Measurements from ENCODE around the gene POLG.

POLG gene

DNA sequence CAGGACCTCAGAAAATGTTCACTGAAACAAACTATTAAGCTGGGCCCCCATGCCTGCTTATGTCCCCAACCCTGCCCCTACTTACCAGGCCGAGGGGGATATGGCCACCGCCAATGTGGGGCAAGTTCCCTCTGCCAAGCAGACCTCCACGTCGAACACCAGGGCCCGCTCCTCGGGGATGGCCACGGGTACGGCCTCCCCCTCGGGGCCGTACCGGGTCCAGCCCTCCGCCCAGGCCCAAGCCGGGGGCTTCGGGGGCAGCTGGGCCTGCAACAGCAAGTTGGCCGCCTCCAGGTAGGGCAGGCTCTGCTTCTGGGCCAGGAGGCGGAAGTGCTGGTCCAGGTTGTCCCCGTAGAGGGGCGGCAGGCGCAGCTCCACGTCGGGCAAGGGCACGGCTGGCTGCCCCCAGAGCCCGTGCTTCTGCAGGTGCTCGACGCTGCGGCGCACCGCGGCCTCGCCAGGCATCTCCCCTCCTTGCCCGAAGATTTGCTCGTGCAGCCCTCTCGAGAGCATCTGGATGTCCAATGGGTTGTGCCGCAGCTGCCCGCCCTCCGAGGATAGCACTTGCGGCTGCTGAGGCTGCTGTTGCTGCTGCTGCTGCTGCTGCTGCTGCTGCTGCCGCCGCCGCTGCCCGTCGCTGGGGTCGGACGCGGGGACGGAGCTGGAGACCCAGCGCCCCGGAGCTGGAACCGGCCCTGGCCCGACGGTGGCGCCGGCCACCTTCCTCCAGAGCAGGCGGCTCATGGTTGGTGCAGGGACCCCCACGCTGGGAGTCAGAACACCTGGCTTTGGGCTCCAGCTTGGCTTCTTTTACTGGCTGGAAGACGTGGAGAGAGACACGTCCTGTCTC lies 1.4 kb downstream of the POLG start:
- H3K18ac ChIP-seq (ENCODE audit: low read depth in 1 of 2, low read length in 2 of 2) = no peak overlapping the region
- no peaks in the 10 kb centered on the region for H3K9me3 ChIP-seq (ENCODE audit: control insufficient read depth, low read length)
- no peak overlapping the region for H3K4ac ChIP-seq (ENCODE audit: low read depth in 1 of 2, low read length in 2 of 2)
- no peak overlapping the region for H4K91ac ChIP-seq (ENCODE audit: low read length)
- no peak overlapping the region for H2AK5ac ChIP-seq (ENCODE audit: low read length, severe bottlenecking)
- no peak overlapping the region for H3K27ac ChIP-seq (ENCODE audit: low read length, poor library complexity, severe bottlenecking)
- peaks cover 41 to 47% of the 10 kb centered on the region in 2 experiments for H3K36me3 ChIP-seq (ENCODE audit: control insufficient read depth in 1 of 2, insufficient read depth in 2 of 2, low read depth in 1 of 2, low read length in 2 of 2)
- WGBS = 93% methylated on average over 54 of the region's 57 CpGs
- peak overlapping the region; percentile 91 for H3K9ac ChIP-seq (ENCODE audit: low read length)
- H3K79me1 ChIP-seq (replicated peaks; ENCODE audit: low read length, poor library complexity, severe bottlenecking) = peaks cover 24% of the 10 kb centered on the region
- no peak overlapping the region for H2BK15ac ChIP-seq (ENCODE audit: low read depth, poor library complexity, severe bottlenecking)
- peak overlapping the region in 1 of 2 experiments; percentile 46 for H3K23ac ChIP-seq (ENCODE audit: low read length in 2 of 2)
- H4K8ac ChIP-seq (ENCODE audit: low read length) = no peak overlapping the region
- H2BK120ac ChIP-seq (ENCODE audit: low read depth, low read length) = no peak overlapping the region
- no peak for DNase-seq
- peaks cover 32% of the 10 kb centered on the region for H3K4me1 ChIP-seq (ENCODE audit: control insufficient read depth, insufficient read depth, low read depth, low read length)
- H3K14ac ChIP-seq (ENCODE audit: low read length in 2 of 2) = peak overlapping the region in 1 of 2 experiments; percentile 32
- peaks cover 0 to 6% of the 10 kb centered on the region in 2 experiments for H3K27me3 ChIP-seq (ENCODE audit: control insufficient read depth in 1 of 2, insufficient read depth in 1 of 2, low read length in 2 of 2)
- H3K4me3 ChIP-seq (ENCODE audit: insufficient read depth in 1 of 2, low read depth in 1 of 2, low read length in 2 of 2) = peak overlapping the region; percentile 2 to 87
- no peak overlapping the region for H2BK5ac ChIP-seq (ENCODE audit: low read depth, low read length, poor library complexity, severe bottlenecking)
- H2BK12ac ChIP-seq (ENCODE audit: low read length in 2 of 2) = peak overlapping the region in 1 of 2 experiments; percentile 47
- H2AFZ ChIP-seq (ENCODE audit: low read depth, low read length) = no peak overlapping the region
- H3K4me2 ChIP-seq (ENCODE audit: low read length, poor library complexity, severe bottlenecking) = peak overlapping the region; percentile 91

DNA sequence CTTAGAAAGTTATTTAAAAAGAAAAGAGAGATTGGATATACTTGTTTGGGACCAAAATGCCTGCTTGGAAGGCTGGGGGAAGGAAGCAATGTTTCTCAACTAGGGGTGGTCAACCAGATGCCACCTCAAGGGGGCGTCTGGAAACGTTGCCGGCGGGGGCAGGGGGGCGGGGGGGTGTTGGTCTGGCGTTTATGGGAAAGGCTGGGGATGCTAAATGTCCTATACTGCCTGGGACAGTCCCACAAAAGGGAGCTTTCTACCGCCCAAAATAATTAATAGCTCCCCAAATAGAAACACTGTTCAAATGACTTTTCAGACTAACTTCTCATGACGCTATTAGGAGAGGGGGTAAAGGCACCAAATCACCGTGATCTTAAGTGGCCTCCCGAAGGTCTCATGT lies 2.2 kb downstream of the POLG start:
- H2BK15ac ChIP-seq (ENCODE audit: low read depth, poor library complexity, severe bottlenecking) = no peak overlapping the region
- no peaks in the 10 kb centered on the region for H3K9me3 ChIP-seq (ENCODE audit: control insufficient read depth, low read length)
- H3K18ac ChIP-seq (ENCODE audit: low read depth in 1 of 2, low read length in 2 of 2) = no peak overlapping the region
- H3K4ac ChIP-seq (ENCODE audit: low read depth in 1 of 2, low read length in 2 of 2) = no peak overlapping the region
- peaks cover 47 to 55% of the 10 kb centered on the region in 2 experiments for H3K36me3 ChIP-seq (ENCODE audit: control insufficient read depth in 1 of 2, insufficient read depth in 2 of 2, low read depth in 1 of 2, low read length in 2 of 2)
- DNase-seq = peak; percentile 46
- no peak overlapping the region for H2AK5ac ChIP-seq (ENCODE audit: low read length, severe bottlenecking)
- H3K4me3 ChIP-seq (ENCODE audit: insufficient read depth in 1 of 2, low read depth in 1 of 2, low read length in 2 of 2) = peak overlapping the region in 1 of 2 experiments; percentile 57
- H3K14ac ChIP-seq (ENCODE audit: low read length in 2 of 2) = no peak overlapping the region
- WGBS = 37% methylated on average over 7 of the region's 10 CpGs
- H4K8ac ChIP-seq (ENCODE audit: low read length) = no peak overlapping the region
- H3K79me1 ChIP-seq (replicated peaks; ENCODE audit: low read length, poor library complexity, severe bottlenecking) = peaks cover 28% of the 10 kb centered on the region
- H3K9ac ChIP-seq (ENCODE audit: low read length) = peak overlapping the region; percentile 49
- no peak overlapping the region for H2BK5ac ChIP-seq (ENCODE audit: low read depth, low read length, poor library complexity, severe bottlenecking)
- H3K4me2 ChIP-seq (ENCODE audit: low read length, poor library complexity, severe bottlenecking) = no peak overlapping the region
- H4K91ac ChIP-seq (ENCODE audit: low read length) = no peak overlapping the region
- H3K4me1 ChIP-seq (ENCODE audit: control insufficient read depth, insufficient read depth, low read depth, low read length) = peaks cover 32% of the 10 kb centered on the region
- H2AFZ ChIP-seq (ENCODE audit: low read depth, low read length) = no peak overlapping the region
- H3K27ac ChIP-seq (ENCODE audit: low read length, poor library complexity, severe bottlenecking) = no peak overlapping the region
- no peak overlapping the region for H2BK120ac ChIP-seq (ENCODE audit: low read depth, low read length)
- H3K23ac ChIP-seq (ENCODE audit: low read length in 2 of 2) = no peak overlapping the region
- no peak overlapping the region for H2BK12ac ChIP-seq (ENCODE audit: low read length in 2 of 2)
- no peaks in the 10 kb centered on the region for H3K27me3 ChIP-seq (ENCODE audit: control insufficient read depth in 1 of 2, insufficient read depth in 1 of 2, low read length in 2 of 2)

DNA sequence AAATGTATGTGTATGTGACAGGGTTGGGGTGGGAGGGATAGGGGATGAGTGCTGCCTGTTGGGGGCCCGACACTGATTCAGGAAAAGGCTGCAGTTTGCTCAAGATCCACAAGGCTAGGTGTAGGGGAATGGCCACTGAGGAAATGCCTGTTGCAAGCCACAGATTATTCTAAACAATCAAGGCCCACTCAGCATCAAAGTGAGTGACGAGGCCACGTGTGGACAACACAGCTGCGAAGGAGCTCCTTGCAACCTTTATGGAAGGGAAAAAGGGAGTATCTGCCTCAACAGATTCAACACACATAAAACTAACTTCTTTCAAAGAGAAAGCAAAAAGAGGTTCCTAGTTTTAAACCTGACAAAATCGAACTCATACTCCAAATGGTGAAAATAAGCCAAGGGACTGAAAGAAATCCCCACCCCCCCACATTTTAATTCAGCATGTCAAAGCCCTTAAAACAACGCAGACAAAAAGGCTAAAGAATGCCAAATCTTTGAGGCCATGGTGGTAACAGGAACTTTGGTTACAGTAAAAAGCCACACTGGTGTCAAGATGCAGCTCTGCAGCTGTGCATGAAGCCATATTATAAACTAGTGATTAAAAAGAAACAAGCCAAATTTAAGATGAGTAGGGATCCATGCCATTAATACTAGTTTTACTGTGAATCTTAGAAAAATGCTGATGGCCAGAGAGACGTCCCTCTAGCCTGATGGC lies 3.6 kb downstream of the POLG start:
- no peak overlapping the region for H3K14ac ChIP-seq (ENCODE audit: low read length in 2 of 2)

DNA sequence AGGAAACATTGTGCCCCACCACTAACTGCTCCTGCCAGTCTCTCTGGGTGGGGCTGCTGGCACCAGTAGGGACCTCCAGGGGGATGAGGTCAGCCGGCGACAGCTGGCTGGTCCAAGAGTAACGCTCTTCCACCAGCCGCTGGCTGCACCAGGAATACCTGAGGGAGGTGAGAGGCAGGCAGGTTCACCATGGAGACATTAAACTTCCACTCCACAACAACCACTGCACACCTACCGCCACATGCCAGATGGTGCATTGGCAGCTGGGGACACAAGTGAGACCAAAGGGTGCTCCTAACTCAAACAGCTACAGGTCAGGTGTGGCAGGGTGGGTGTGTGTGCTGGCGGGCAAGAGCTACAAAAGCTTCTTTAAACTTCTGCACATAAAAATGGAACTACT lies 4.5 kb downstream of the POLG start:
- Histone ChIP-seq H3K36me3 (ENCODE audit: control insufficient read depth in 1 of 2, insufficient read depth in 2 of 2, low read depth in 1 of 2, low read length in 2 of 2) (peaks cover 70 to 79% of the 10 kb centered on the region in 2 experiments), H3K4me2 (ENCODE audit: low read length, poor library complexity, severe bottlenecking) (no peak overlapping the region), H3K4me1 (ENCODE audit: control insufficient read depth, insufficient read depth, low read depth, low read length) (peaks cover 25% of the 10 kb centered on the region), H3K14ac (ENCODE audit: low read length in 2 of 2) (no peak overlapping the region), H3K4ac (ENCODE audit: low read depth in 1 of 2, low read length in 2 of 2) (no peak overlapping the region), H2BK15ac (ENCODE audit: low read depth, poor library complexity, severe bottlenecking) (no peak overlapping the region), H3K18ac (ENCODE audit: low read depth in 1 of 2, low read length in 2 of 2) (no peak overlapping the region), H3K27ac (ENCODE audit: low read length, poor library complexity, severe bottlenecking) (no peak overlapping the region), H2BK12ac (ENCODE audit: low read length in 2 of 2) (no peak overlapping the region), H2AK5ac (ENCODE audit: low read length, severe bottlenecking) (no peak overlapping the region), H4K8ac (ENCODE audit: low read length) (no peak overlapping the region), H3K9ac (ENCODE audit: low read length) (no peak overlapping the region), H3K23ac (ENCODE audit: low read length in 2 of 2) (no peak overlapping the region), H3K4me3 (ENCODE audit: insufficient read depth in 1 of 2, low read depth in 1 of 2, low read length in 2 of 2) (no peak overlapping the region), H3K27me3 (ENCODE audit: control insufficient read depth in 1 of 2, insufficient read depth in 1 of 2, low read length in 2 of 2) (no peaks in the 10 kb centered on the region), H2BK5ac (ENCODE audit: low read depth, low read length, poor library complexity, severe bottlenecking) (no peak overlapping the region), H4K91ac (ENCODE audit: low read length) (no peak overlapping the region), H2AFZ (ENCODE audit: low read depth, low read length) (no peak overlapping the region), H3K9me3 (ENCODE audit: control insufficient read depth, low read length) (no peaks in the 10 kb centered on the region), H2BK120ac (ENCODE audit: low read depth, low read length) (no peak overlapping the region), H3K79me1 (replicated peaks; ENCODE audit: low read length, poor library complexity, severe bottlenecking) (peaks cover 47% of the 10 kb centered on the region)
- WGBS = 100% methylated on average over 3 of the region's 6 CpGs
- no peak for DNase-seq

More for the DNA sequence above, 3.6 kb downstream of the POLG start:
- Histone ChIP-seq H3K27me3 (ENCODE audit: control insufficient read depth in 1 of 2, insufficient read depth in 1 of 2, low read length in 2 of 2) (no peaks in the 10 kb centered on the region), H3K23ac (ENCODE audit: low read length in 2 of 2) (no peak overlapping the region), H4K8ac (ENCODE audit: low read length) (no peak overlapping the region), H3K9ac (ENCODE audit: low read length) (peak overlapping the region; percentile 49), H2BK120ac (ENCODE audit: low read depth, low read length) (no peak overlapping the region), H4K91ac (ENCODE audit: low read length) (no peak overlapping the region), H2AK5ac (ENCODE audit: low read length, severe bottlenecking) (no peak overlapping the region), H3K4ac (ENCODE audit: low read depth in 1 of 2, low read length in 2 of 2) (no peak overlapping the region), H3K79me1 (replicated peaks; ENCODE audit: low read length, poor library complexity, severe bottlenecking) (peaks cover 38% of the 10 kb centered on the region), H3K4me3 (ENCODE audit: insufficient read depth in 1 of 2, low read depth in 1 of 2, low read length in 2 of 2) (peak overlapping the region in 1 of 2 experiments; percentile 5), H3K4me2 (ENCODE audit: low read length, poor library complexity, severe bottlenecking) (no peak overlapping the region), H2BK15ac (ENCODE audit: low read depth, poor library complexity, severe bottlenecking) (no peak overlapping the region), H3K36me3 (ENCODE audit: control insufficient read depth in 1 of 2, insufficient read depth in 2 of 2, low read depth in 1 of 2, low read length in 2 of 2) (peaks cover 61 to 69% of the 10 kb centered on the region in 2 experiments), H2AFZ (ENCODE audit: low read depth, low read length) (no peak overlapping the region), H2BK5ac (ENCODE audit: low read depth, low read length, poor library complexity, severe bottlenecking) (no peak overlapping the region), H3K9me3 (ENCODE audit: control insufficient read depth, low read length) (no peaks in the 10 kb centered on the region), H3K18ac (ENCODE audit: low read depth in 1 of 2, low read length in 2 of 2) (no peak overlapping the region), H2BK12ac (ENCODE audit: low read length in 2 of 2) (no peak overlapping the region), H3K27ac (ENCODE audit: low read length, poor library complexity, severe bottlenecking) (no peak overlapping the region), H3K4me1 (ENCODE audit: control insufficient read depth, insufficient read depth, low read depth, low read length) (peaks cover 32% of the 10 kb centered on the region)
- 90% methylated on average over 7 of the region's 7 CpGs for WGBS
- DNase-seq = no peak
